GM12874 (cell line): ENCODE measurements around the gene RIMKLA.

Source experiments
- TF ChIP-seq, protein P1 (sequence below): IDR thresholded peaks from 2 replicates; pipeline ENCODE4 v1.5.1; 2011; ENCODE audit warnings: low read depth, mild to moderate bottlenecking, control low read depth, low read length, moderate library complexity; ENCODE audit not compliant: insufficient read depth

Gene RIMKLA

DNA sequence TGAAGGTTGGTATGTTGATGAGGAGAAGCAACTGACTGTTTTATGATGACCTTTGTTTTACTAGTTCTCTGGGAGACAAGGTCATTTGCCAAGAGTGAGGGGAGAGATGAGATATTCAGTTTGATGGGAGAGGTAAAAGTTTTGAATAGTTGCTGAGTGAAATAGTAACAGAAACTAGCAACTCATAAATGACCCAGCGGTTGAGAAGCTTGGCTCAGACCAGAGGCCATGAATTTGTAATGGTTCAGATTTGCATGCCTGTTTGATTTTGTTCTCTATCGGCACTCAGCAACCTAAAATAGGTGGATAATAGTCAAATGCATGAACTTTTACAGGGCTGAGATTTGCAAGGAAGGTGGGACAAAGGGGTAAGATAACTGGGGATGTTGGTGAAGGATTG lies 89.1 kb downstream of the RIMKLA start:
- TF ChIP-seq, protein P1, sequence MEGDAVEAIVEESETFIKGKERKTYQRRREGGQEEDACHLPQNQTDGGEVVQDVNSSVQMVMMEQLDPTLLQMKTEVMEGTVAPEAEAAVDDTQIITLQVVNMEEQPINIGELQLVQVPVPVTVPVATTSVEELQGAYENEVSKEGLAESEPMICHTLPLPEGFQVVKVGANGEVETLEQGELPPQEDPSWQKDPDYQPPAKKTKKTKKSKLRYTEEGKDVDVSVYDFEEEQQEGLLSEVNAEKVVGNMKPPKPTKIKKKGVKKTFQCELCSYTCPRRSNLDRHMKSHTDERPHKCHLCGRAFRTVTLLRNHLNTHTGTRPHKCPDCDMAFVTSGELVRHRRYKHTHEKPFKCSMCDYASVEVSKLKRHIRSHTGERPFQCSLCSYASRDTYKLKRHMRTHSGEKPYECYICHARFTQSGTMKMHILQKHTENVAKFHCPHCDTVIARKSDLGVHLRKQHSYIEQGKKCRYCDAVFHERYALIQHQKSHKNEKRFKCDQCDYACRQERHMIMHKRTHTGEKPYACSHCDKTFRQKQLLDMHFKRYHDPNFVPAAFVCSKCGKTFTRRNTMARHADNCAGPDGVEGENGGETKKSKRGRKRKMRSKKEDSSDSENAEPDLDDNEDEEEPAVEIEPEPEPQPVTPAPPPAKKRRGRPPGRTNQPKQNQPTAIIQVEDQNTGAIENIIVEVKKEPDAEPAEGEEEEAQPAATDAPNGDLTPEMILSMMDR, result no peak
